ENCODE results near the gene SECISBP2. TPM values are rescaled to one million over a fixed set of nuclear protein-coding genes. Genes with fewer than 3 reads are reported as not detected.

The SECISBP2 gene
- total and polyA plus RNA-seq, 2 donors (not counting 1 experiment from before 2014, with no cell fraction given) = 23.0 to 33.0 TPM

GRCh38 chr9:89367726-89368437 lies 49.6 kb downstream of the SECISBP2 start:
- Histone ChIP-seq H3K9ac (ENCODE audit: insufficient read depth, low read length) (no peak overlapping the region), H3K27me3 (ENCODE audit: control insufficient read depth, insufficient read depth, low read length) (no peaks in the 10 kb centered on the region), H4K20me1 (ENCODE audit: control insufficient read depth, extremely low read depth, insufficient read depth, low read length) (no peaks in the 10 kb centered on the region), H3K27ac (ENCODE audit: insufficient read depth, low read length) (no peak overlapping the region), H2AFZ (ENCODE audit: low read length) (no peak overlapping the region), H3K4me2 (ENCODE audit: extremely low read depth, insufficient read depth, low read length) (no peak overlapping the region), H3K4me1 (ENCODE audit: control insufficient read depth, extremely low read depth, insufficient read depth, low read length) (no peaks in the 10 kb centered on the region), H3K36me3 (ENCODE audit: control insufficient read depth, insufficient read depth, low read length) (no peaks in the 10 kb centered on the region), H3K4me3 (replicated peaks in 1 of 4; ENCODE audit: control extremely low read depth in 1 of 4, insufficient read depth in 1 of 4, low read depth in 3 of 4, low read length in 4 of 4) (no peak overlapping the region), H3K79me2 (ENCODE audit: control insufficient read depth, insufficient read depth, low read length) (no peaks in the 10 kb centered on the region), H3K9me3 (ENCODE audit: control insufficient read depth, insufficient read depth, low read depth, low read length) (no peaks in the 10 kb centered on the region)
- TF ChIP-seq, protein P1, sequence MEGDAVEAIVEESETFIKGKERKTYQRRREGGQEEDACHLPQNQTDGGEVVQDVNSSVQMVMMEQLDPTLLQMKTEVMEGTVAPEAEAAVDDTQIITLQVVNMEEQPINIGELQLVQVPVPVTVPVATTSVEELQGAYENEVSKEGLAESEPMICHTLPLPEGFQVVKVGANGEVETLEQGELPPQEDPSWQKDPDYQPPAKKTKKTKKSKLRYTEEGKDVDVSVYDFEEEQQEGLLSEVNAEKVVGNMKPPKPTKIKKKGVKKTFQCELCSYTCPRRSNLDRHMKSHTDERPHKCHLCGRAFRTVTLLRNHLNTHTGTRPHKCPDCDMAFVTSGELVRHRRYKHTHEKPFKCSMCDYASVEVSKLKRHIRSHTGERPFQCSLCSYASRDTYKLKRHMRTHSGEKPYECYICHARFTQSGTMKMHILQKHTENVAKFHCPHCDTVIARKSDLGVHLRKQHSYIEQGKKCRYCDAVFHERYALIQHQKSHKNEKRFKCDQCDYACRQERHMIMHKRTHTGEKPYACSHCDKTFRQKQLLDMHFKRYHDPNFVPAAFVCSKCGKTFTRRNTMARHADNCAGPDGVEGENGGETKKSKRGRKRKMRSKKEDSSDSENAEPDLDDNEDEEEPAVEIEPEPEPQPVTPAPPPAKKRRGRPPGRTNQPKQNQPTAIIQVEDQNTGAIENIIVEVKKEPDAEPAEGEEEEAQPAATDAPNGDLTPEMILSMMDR (conservative IDR thresholded peaks at IDR 0.05 in 1 of 2, IDR thresholded peaks at IDR 0.05 in 1 of 2; ENCODE audit: low read depth in 1 of 2, low read length in 2 of 2) = no peak
- TF ChIP-seq EZH2 (IDR thresholded peaks at IDR 0.05; ENCODE audit: low read length, missing control alignments) = no peak
- DNase-seq (ENCODE audit: low read depth in 2 of 2) = no peak

DNA sequence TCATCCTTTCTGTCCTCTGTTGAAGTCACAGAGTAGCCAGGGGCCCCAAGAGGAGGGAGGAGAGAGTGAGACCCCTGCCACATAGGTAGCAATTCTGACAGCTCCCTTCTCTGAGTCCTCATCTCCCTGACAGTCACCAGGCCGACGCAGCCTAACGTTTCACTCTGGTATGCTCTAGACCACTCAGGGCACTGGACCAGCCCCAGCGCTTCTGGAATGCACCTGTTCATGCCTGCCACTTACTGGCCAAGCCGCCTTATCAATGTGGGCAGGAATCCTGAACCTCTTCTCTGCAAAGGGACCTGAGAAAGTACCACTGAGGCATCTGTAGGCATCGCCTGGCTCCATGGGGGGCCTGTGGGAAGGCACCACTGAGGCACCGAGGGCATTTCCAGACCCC lies 50.2 kb downstream of the SECISBP2 start:
- Histone ChIP-seq H3K27ac (ENCODE audit: insufficient read depth, low read length) (no peak overlapping the region), H3K36me3 (ENCODE audit: control insufficient read depth, insufficient read depth, low read length) (no peaks in the 10 kb centered on the region), H4K20me1 (ENCODE audit: control insufficient read depth, extremely low read depth, insufficient read depth, low read length) (no peaks in the 10 kb centered on the region), H2AFZ (ENCODE audit: low read length) (no peak overlapping the region), H3K4me1 (ENCODE audit: control insufficient read depth, extremely low read depth, insufficient read depth, low read length) (no peaks in the 10 kb centered on the region), H3K9me3 (ENCODE audit: control insufficient read depth, insufficient read depth, low read depth, low read length) (no peaks in the 10 kb centered on the region), H3K9ac (ENCODE audit: insufficient read depth, low read length) (no peak overlapping the region), H3K27me3 (ENCODE audit: control insufficient read depth, insufficient read depth, low read length) (no peaks in the 10 kb centered on the region), H3K4me3 (replicated peaks in 1 of 4; ENCODE audit: control extremely low read depth in 1 of 4, insufficient read depth in 1 of 4, low read depth in 3 of 4, low read length in 4 of 4) (no peak overlapping the region), H3K79me2 (ENCODE audit: control insufficient read depth, insufficient read depth, low read length) (no peaks in the 10 kb centered on the region), H3K4me2 (ENCODE audit: extremely low read depth, insufficient read depth, low read length) (no peak overlapping the region)
- TF ChIP-seq EZH2 (IDR thresholded peaks at IDR 0.05; ENCODE audit: low read length, missing control alignments) = no peak
- TF ChIP-seq, protein P1 (conservative IDR thresholded peaks at IDR 0.05 in 1 of 2, IDR thresholded peaks at IDR 0.05 in 1 of 2; ENCODE audit: low read depth in 1 of 2, low read length in 2 of 2) = no peak
- DNase-seq (ENCODE audit: low read depth in 2 of 2) = no peak

- Histone ChIP-seq H3K9me3 (ENCODE audit: control insufficient read depth, insufficient read depth, low read depth, low read length) (no peaks in the 10 kb centered on the region), H3K9ac (ENCODE audit: insufficient read depth, low read length) (no peak overlapping the region), H2AFZ (ENCODE audit: low read length) (no peak overlapping the region), H3K27me3 (ENCODE audit: control insufficient read depth, insufficient read depth, low read length) (no peaks in the 10 kb centered on the region), H3K79me2 (ENCODE audit: control insufficient read depth, insufficient read depth, low read length) (no peaks in the 10 kb centered on the region), H3K36me3 (ENCODE audit: control insufficient read depth, insufficient read depth, low read length) (no peaks in the 10 kb centered on the region), H3K27ac (ENCODE audit: insufficient read depth, low read length) (no peak overlapping the region), H3K4me1 (ENCODE audit: control insufficient read depth, extremely low read depth, insufficient read depth, low read length) (no peaks in the 10 kb centered on the region), H3K4me2 (ENCODE audit: extremely low read depth, insufficient read depth, low read length) (no peak overlapping the region), H3K4me3 (replicated peaks in 1 of 4; ENCODE audit: control extremely low read depth in 1 of 4, insufficient read depth in 1 of 4, low read depth in 3 of 4, low read length in 4 of 4) (no peak overlapping the region), H4K20me1 (ENCODE audit: control insufficient read depth, extremely low read depth, insufficient read depth, low read length) (no peaks in the 10 kb centered on the region)
- DNase-seq (ENCODE audit: low read depth in 2 of 2) = no peak
- no peak for TF ChIP-seq EZH2 (IDR thresholded peaks at IDR 0.05; ENCODE audit: low read length, missing control alignments)
- TF ChIP-seq, protein P1 (conservative IDR thresholded peaks at IDR 0.05 in 1 of 2, IDR thresholded peaks at IDR 0.05 in 1 of 2; ENCODE audit: low read depth in 1 of 2, low read length in 2 of 2) = no peak
Observed at GRCh38 chr9:89368978-89369377, 50.7 kb downstream of the SECISBP2 start.

All from fibroblast of lung (primary cell).